ENCODE measurements around the gene SRRD. TPM values are rescaled to one million over a fixed set of nuclear protein-coding genes. Genes with fewer than 3 reads are reported as not detected.

SRRD gene
- total and polyA plus RNA-seq, 9 donors: 7.3 to 25.2 (median 18.4) TPM

- Histone ChIP-seq H3K9me3 (no peaks in the 10 kb centered on the region), H3K36me3 (no peaks in the 10 kb centered on the region), H3K27me3 (no peaks in the 10 kb centered on the region), H3K4me3 (no peak overlapping the region), H3K4me1 (ENCODE audit: insufficient read depth) (peaks cover 3% of the 10 kb centered on the region), H3K27ac (no peak overlapping the region)
- 90 to 93% (median 93%) methylated on average over 23 of the region's 23 CpGs for WGBS, 3 donors
- intact Hi-C loops (cut with DNase I): no loop called here
- TF ChIP-seq CTCF (IDR thresholded peaks at IDR 0.05): no peak
- no peak for TF ChIP-seq POLR2A (IDR thresholded peaks at IDR 0.05)
- no peak for TF ChIP-seq EP300 (IDR thresholded peaks at IDR 0.05)
- no peak for DNase-seq
Observed at GRCh38 chr22:26452236-26453016, 31.3 kb upstream of the SRRD start.

GRCh38 chr22:26453216-26453615 is 30.5 kb upstream of the SRRD start:
- DNase-seq: no peak
- intact Hi-C loops (cut with DNase I): no loop called here
- no peaks in the 10 kb centered on the region for H3K27me3 ChIP-seq

GRCh38 chr22:26453812-26454500 is 29.7 kb upstream of the SRRD start:
- Histone ChIP-seq H3K4me1 (ENCODE audit: insufficient read depth) (peaks cover 3% of the 10 kb centered on the region), H3K27ac (no peak overlapping the region), H3K4me3 (no peak overlapping the region), H3K27me3 (no peaks in the 10 kb centered on the region), H3K9me3 (no peaks in the 10 kb centered on the region), H3K36me3 (no peaks in the 10 kb centered on the region)
- WGBS, 3 donors: 85 to 92% (median 90%) methylated on average over 5 of the region's 5 CpGs
- DNase-seq: no peak
- TF ChIP-seq POLR2A (IDR thresholded peaks at IDR 0.05): no peak
- no peak for TF ChIP-seq EP300 (IDR thresholded peaks at IDR 0.05)
- no peak for TF ChIP-seq CTCF (IDR thresholded peaks at IDR 0.05)
- intact Hi-C loops (cut with DNase I): no loop called here

More at GRCh38 chr22:26453216-26453615, 30.5 kb upstream of the SRRD start:
- Histone ChIP-seq H3K4me3 (no peak overlapping the region), H3K36me3 (no peaks in the 10 kb centered on the region), H3K27ac (no peak overlapping the region), H3K4me1 (ENCODE audit: insufficient read depth) (peaks cover 3% of the 10 kb centered on the region), H3K9me3 (no peaks in the 10 kb centered on the region)
- 90 to 91% (median 91%) methylated on average over 9 of the region's 9 CpGs for WGBS, 3 donors
- no peak for TF ChIP-seq EP300 (IDR thresholded peaks at IDR 0.05)
- no peak for TF ChIP-seq POLR2A (IDR thresholded peaks at IDR 0.05)
- no peak for TF ChIP-seq CTCF (IDR thresholded peaks at IDR 0.05)

GRCh38 chr22:26457661-26458272 is 25.9 kb upstream of the SRRD start:
- DNase-seq: no peak
- WGBS, 3 donors: 94 to 95% (median 95%) methylated on average over 26 of the region's 26 CpGs
- H3K27ac ChIP-seq: no peak overlapping the region
- H3K4me3 ChIP-seq: no peak overlapping the region
- TF ChIP-seq CTCF (IDR thresholded peaks at IDR 0.05): no peak
- no peak for TF ChIP-seq POLR2A (IDR thresholded peaks at IDR 0.05)
- no peak for TF ChIP-seq EP300 (IDR thresholded peaks at IDR 0.05)
- H3K9me3 ChIP-seq: no peaks in the 10 kb centered on the region
- intact Hi-C loops (cut with DNase I): no loop called here
- H3K36me3 ChIP-seq: no peaks in the 10 kb centered on the region
- H3K27me3 ChIP-seq: no peaks in the 10 kb centered on the region
- H3K4me1 ChIP-seq (ENCODE audit: insufficient read depth): peaks cover 3% of the 10 kb centered on the region
